GM18508 (cell line): ENCODE measurements around the gene ETS2.

Experiments
- ATAC-seq: cut with Tn5 transposase; IDR thresholded peaks from one replicate; pipeline ENCODE4 v1.9.1; 2021; ENCODE audit warnings: moderate number of reproducible peaks; ENCODE audit not compliant: insufficient read depth, unreplicated experiment

ETS2 gene

DNA sequence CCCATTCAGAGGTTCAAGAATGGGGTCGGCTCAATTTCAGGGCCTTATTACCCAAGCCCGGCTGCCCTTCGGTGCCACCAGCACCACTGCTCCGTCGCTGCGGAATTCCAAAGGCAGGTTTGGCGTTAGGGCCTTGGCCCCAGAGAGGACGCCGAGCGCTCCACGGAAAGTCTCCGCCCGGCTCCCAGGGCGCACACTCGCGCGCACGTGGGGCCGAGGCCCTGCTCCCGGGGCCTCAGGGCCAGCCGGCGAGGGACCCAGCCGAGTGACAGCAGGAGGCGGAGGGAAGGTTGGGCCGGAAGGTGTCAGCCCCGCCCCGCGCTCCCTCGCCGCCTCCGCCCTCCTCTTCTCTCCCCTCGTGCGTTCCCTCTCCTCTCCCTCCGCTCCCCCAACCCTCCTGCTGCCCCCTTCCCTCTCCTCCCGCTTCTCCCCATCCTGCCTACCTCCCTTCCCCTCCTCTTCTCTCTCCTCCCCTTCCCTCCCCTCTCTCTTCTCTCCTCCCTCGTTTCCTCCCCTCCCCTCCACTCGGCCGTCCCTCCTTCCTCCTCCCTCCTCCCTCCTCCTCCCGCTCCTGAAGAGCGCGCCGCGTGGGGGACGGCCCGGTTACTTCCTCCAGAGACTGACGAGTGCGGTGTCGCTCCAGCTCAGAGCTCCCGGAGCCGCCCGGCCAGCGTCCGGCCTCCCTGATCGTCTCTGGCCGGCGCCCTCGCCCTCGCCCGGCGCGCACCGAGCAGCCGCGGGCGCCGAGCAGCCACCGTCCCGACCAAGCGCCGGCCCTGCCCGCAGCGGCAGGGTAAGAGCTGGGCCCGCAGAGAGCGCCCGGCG lies at the start of gene ETS2:
TSS of gene ETS2 (plus strand) at position 602 of the 825 bp plus-strand sequence. CDS start 4,106 bp downstream, outside the sequence.
- ATAC-seq, result no peak

DNA sequence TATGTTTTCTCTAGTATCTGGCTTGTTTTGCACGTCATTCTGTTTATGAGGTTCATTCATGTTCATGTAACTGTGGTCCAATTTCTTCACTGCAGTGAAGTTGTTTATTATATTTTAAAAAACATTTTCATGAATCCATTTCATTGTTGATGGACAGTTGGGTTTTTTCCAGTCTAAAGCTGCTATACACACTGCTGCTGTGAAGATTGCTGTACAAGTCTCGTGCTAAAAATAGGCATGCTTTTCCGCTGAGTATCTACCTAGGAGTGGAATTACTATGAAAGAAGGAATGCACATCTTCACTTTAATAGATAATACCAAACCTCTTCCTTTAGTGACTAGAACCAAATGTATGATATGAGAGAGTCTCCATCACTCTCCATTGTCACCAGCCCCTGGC lies 49.0 kb upstream of the ETS2 start:
- ATAC-seq, result no peak

DNA sequence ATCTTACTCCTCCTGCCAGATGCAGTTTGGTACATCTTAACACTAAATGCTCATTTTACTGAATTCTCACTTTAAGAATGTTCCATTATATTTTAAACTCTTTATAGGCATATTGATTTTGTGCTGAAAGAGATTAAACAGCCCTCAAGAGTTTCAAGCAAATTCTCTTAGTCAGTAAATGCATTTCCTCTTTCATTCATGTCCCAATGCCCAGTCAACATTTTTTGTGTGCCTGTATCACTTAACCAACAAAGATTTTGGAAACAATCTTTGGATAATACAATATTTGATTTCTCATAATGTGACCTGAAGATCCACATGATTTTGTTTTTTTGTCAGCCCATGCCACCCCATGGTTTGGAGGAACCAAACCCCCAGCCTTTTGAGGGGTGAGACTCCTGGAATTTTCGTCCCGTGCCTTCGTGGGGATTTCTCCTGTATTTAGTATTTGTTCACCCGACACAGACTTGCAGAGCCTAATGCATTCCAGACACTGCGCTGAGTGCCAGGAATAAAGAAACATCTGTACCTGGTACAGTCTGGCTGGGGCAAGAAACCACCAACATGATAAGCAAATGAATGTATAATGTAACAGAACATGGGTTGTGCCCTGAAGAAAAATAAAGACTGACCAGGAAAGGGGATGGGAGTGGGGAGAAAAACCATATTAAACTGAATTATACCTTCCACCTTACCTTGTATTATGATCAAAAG lies 47.1 kb upstream of the ETS2 start:
- no peak for ATAC-seq

DNA sequence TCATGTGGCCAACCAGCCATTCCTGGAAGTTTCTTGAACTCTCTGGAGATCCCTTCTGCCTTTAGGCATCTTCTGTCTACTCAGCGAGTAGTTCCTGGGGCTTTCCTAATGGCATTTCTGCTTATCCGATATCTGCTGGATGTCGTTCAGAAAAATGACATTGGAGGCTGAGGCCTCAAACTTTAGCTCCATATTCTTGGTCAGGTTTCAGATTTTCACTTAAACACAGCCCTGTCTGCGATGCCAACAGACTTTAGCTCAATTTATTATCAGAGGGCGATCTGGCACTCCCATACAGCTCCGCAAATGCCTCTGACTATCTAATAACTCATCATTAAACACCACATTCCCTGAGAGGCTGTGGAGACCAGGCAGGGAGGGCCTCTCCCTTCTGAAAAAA lies 46.3 kb upstream of the ETS2 start:
- ATAC-seq, result no peak

DNA sequence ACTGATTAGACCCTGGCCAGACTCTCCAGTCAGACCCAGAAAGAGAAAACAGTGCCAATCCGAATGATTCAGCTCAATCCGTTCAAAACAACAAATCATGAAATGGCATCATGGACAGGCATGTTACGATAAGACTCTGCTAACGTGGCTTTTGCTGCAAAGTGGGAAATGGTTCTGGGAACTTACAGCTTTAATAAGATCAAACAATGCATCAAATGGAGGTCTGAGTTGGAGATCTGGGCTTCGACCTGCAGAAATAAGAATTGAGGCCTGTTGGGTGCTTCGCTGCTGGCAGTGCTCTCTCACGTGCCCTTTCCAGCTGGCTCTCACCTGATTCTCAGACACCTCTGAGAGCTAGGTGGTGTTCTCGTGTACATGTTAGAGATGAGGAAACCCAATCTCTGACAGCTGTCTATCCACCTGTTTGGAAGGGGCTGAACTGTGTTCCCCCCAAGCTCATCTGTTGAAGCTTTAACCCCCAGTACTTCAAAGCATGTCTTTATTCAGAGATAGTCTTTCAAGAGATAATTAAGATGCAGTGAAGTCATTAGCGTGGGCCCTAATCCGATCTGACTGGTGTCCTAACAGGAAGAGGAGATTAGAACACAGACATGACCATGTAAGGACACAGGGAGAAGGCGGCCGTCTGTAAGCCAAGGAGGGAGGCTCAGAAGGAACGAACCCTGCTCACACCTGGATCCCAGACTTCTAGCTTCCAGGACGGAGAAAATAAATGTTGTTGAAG lies 45.5 kb upstream of the ETS2 start:
- ATAC-seq, result no peak

DNA sequence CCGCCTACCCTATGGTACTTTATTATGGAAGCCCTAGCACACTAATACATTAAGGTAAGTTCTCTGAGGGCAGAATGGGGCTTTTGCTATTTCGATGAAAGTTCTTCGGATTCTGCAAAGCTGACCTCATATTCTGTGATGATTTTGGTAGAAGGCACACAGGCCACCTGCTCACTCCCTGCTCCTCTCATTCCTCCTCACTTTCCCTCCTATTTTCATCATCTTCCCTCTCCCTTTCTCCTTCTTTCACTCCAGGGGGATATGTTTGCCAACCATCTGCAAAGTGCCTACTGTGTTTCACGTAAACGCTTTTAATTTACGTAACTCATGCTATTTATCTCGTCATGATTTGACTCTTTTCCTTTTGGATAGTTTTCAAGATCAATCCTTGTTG lies 45.0 kb upstream of the ETS2 start:
- ATAC-seq, result no peak

DNA sequence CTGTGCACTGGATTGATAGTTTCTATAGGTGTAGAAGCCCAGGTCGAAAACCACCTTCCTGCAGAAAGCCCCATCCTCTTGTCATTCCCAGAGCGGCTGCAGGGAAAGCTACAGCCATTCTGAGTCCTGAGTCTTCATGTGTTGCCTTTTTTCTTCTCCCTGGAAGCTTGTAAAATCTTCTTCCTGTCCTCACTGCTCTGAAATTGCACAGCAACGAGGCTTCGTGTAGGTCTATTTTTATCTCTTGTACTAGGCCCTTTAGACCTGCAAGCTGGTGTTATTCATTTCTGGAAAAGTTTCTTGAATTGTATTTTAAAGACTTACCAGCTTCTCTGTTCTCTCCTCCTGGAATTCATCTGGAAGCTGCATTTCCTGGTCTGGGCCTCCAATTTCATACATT lies 44.2 kb upstream of the ETS2 start:
- ATAC-seq, result no peak

DNA sequence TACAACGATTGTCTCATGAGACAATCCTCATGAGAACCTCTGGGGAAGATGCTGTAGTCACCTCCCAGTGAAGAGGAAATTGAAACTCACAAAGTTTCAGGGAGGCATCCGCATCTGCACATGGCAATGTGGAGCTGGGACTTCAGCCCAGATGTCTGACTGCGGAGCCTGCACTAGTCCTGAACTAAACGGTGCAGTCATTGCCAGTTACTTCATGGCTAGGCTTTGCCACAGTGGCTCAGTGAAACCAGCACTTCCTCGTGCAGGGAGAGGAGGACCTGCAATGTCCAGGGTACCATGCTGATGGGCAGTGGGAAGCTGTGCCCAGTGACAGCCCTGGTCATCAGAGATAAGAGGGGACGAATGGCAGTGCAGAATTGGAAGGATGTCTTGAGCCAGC lies 40.7 kb upstream of the ETS2 start:
- ATAC-seq, result no peak

DNA sequence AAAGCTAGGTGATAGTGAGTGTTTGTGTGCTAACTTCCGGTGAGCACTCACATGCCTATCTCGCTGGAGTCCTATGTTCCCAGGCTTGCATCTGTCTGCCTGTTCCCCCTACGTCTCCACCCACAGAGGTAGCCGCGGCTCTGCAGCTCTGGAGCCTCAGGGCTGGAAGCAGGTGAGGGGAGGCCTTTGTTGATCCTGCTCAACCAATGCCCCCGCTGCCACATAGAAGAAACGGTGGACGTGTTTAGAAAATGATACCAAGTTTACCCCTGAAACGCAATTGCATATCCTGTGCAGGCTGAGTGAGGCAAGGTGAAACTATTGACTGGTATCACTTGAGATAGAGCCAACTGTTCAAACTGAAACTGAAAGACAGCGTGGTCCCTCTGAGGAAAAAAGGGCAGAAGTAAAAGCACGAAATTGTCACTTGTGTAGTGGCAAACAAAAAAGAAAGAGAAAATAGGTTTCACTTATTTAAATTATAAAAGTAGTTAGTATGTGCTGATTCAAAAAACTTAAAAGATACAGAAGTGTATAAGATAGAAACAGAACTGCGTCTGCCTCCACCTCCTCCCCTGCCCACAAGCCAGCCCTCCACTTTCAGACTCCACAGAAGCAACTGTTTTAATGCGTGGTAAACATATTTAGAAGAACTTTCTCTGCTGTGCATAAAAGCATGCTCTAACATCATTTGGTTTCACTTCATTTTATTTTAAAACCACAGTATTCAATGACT lies 38.6 kb upstream of the ETS2 start:
- peak; percentile 95 for ATAC-seq

DNA sequence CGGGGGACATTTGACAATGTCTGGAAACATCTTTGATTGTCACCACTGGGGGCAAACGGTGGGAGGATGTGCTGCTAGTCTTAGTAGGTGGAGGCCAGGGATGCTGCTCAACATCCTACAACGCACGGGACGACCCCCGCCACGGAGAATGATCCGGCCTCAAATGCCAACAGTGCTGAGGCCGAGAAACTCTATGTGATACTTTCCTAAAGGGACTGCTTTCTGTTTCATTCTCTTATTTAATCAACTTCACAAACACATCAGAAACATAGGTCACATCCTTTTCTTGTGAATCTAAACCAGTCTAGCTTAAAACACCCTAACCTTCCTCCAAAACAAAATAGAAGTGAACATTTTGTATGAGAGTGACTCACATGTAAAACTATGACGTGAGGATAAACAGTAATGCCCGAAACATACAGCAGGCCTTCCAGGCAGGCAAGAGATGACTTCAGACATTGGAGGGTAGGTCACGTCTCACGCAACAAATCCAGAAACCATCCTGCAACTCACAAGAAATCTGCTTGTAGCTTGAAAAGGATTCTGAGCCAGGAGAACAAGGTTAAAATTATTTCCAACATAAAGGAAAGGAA lies 37.2 kb upstream of the ETS2 start:
- ATAC-seq, result no peak

DNA sequence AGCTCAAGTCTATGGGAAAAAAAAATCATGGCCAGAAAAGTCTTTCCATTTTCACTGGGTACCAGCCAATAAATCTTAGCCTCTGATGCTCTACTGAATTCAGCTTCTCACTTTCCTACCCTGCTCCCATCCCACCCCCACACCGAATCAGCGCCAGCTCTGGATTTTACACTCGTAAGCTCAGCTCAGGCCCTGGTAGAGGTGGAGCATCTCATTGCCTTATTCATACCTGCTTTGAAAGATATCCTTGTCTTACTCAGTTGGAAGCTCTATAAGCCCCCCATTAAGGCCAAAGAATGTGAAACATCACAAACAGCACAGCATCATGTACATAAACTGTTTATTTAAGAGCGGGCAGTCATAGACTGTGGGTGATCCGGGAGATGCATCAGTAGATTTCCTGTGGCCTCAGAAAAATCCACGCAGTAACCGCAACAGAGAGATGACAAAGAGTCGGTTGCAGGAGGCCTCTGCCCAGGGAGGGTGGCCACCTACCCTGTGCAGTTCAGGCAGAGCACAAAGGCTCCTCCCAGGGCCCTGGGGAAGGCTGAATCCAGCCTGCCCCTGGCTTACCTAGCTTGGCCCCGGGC lies 36.4 kb upstream of the ETS2 start:
- no peak for ATAC-seq

DNA sequence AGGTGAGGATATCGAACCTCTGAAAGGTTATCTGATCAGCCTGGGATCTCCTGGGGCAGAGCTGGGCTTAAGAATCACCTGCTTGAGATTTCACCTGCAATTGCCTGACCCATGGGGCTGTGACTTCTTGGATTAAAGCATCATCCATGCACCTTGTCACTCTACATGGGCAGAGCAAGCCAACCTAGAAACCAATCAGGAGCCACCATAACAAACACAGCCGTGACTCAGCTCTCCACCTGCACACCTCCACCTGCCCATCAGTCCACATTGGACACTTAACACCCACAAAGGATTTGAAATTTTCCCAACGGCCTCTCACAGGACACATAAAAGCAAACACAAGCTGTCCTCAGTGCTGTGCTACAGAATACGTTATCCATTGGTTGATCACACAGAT lies 35.1 kb upstream of the ETS2 start:
- ATAC-seq, result no peak

DNA sequence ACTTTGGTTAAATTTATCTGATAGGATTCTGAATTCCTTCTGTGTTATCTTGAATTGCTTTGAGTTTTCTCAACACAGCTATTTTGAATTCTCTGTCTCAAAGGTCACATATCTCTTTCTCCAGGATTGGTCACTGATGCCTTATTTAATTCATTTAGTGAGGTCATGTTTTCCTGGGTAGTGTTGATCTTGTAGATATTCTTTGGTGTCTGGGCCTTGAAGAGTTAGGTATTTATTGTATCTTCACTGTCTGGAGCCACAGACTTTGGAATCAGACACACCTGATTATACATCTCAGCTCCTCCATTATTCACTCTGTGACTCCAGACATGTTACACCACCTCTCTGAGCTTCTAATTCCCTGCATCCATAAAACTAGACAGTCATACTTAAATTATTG lies 34.2 kb upstream of the ETS2 start:
- no peak for ATAC-seq

DNA sequence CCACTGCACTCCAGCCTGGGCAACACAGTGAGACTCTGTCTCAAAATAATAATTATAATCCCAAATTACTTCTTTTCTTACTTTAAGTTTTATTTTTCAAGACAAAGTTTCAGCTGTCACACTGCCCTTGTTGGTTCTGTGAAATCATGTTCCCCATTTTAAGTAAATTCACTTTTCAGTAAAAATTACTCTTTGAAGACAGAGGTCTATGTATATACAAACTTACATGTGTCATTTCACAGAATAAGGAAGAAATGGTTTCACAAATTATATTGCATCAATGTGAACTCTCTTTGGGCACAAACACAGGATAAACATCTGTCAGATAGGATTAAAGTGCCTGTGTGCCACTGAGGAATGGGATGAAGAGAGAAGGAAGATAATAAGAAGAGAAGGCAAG lies 33.1 kb upstream of the ETS2 start:
- ATAC-seq, result no peak

DNA sequence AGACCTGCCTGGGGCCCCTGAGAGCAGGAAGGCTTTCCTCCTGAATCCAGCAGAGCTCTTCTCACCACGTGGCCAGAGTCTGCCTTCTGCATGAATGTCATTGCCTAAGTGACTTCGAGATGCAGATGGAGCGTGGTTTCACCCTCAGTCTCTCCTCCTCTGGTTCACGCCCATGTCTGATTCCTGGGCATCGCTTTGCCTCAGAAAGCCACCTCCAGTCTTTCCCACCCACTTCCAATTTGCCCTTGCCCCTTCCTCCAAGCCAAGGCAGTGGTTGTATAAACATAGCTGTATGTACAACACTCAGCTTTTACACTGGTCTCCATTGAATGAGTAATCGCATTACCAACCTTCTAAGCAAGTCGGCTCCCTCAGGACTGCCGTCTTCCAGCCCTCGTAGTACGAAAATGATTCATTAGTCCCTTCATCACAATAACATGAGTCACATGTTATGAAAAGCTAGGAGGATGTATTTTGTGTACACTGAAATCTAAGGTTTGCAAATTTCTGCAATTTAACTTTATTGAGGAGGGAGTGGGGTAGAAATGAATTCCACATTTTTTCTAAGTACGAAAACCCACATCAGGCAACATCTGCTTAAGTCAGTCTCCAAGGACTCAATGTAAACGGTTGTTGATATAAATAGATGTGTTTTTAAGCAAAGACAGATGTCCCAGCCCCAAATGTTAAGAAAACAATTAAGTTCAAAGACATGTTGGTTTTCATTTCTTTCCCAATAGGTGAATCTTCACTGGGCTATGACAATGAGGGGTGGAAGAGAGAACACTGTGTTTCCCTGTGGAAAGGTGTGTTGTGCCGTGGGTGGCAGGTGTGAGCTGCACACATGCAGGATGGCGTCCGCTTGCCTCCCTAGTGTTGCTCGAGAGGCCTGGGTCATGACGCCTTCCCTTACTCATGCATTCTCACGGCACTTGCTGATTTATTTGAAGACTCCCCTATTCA lies 32.3 kb upstream of the ETS2 start:
- no peak for ATAC-seq

DNA sequence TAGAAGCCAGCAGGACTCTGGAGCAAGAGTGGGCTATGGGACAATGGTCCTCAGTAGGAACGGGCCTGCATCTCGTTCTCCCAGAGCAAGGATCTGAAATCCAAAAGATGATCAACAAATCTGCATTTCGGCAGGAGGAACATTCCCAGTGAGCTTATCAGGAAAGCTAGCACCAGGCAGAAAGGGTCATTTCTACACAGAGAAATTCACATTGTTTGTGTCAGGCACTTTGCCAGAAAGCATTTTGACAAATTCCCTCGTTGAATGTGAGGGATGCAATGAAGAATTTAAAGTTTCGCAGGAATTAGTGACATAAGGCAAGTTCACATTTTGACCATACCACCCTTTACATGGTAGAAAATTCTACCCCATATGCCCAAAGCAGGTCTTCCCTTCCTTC lies 31.6 kb upstream of the ETS2 start:
- ATAC-seq, result no peak

DNA sequence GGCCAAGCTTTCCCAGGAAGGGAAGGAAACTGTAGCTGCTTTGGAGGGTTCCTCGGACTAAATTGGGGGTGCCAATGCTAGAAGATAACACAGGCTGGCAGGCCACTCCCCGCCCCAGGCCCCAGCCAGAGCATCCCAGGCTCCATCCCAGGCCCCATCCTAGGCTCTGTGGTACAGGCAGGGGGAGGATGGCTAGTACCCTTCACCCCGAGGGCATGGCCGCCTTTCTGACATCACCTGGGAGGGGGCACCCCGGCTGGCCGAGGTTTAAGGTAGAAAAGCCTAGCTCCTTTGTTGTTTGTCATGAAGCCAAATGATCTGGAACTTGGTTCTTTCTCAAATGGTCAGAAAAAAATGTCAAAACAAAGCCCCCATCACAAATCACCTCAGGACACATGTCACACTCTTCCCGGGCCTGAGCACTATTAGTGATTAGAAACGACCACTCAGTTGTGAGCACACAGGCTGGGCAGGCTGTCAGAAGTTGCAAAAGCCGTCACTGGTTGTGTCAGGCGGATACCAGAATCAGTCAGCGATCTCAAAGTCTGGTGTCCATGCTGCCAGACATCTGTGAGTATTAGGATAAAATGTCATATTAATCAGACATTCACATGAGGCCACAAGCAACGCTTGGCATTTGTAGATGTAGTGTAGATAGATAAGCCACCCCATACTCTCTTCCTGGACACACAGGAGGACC lies 31.0 kb upstream of the ETS2 start:
- no peak for ATAC-seq

DNA sequence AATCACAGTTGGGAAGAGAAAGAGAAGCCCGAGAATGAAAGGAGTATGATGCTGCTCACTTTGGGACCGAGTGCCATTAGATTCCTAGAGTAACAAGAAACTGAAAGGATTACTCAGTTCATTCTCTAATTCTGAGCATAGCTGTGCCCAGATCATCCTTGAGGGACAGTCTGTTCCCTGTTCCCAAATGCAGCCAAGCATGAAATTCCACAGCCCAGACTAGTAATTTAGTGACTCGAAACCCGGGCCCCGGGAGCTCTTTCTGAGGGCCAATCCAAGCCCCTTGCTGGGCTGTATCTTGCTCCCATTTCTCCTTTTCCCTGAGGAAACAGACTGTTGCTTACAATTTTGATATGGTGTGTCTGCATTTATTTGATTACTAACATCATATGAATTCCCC lies 30.0 kb upstream of the ETS2 start:
- no peak for ATAC-seq
